Activated CD4-positive, CD25-positive, alpha-beta regulatory T cell treated with anti-CD3 and anti-CD28 coated beads, Interleukin-2, amount 50 U/mL, for 24 hours (primary cell): Measurements from ENCODE around the gene CIB1.
A peak's percentile ranks its signal among the peaks of the same experiment; 100 is the strongest.

ENCODE experiments used
- ATAC-seq, 2 donors: fragments of 150-1000 bp; cut with Tn5 transposase; one replicate each; pipeline ENCODE4 v1.10.0; 2021; ENCODE audit warnings: mild to moderate bottlenecking in 1 of 2, moderate library complexity in 1 of 2

The CIB1 gene

GRCh38 chr15:90213818-90214204 lies 19.9 kb downstream of the CIB1 start:
- ATAC-seq: no peak

DNA sequence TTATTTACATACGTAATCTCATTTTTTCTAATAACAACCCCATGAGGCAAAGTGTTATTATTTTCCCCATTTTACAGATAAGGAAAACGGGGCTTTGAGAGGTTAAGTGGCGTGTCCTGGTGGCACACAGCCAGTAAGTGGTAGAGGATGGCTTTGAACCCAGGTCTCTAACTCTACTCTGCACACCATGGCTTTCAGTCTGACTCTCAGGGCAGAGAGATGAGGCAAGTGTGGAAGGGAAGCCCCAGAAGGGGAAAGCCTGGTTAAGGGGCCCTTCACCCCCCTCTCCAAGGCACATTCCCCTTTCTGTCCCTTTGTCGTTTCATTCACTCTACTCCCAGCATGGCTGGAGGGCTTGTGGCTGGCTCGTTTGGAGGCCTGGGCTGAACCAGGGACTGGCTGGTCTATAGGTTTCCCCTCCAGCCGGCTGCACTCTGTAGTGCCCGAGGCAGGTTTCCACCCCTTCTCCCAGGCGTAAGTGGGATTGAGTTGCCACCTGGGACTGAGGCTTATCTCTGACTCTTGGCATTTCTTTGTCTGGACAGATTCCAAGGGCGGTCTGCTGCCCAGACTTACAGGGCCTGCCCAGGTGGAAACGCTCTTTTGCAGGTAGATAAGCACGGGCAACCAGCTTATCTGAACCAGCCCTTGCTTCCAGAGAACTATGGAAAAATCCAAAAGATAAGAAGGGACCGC lies 20.5 kb downstream of the CIB1 start:
- no peak for ATAC-seq

GRCh38 chr15:90212221-90213098 lies 21.3 kb downstream of the CIB1 start:
- no peak for ATAC-seq

DNA sequence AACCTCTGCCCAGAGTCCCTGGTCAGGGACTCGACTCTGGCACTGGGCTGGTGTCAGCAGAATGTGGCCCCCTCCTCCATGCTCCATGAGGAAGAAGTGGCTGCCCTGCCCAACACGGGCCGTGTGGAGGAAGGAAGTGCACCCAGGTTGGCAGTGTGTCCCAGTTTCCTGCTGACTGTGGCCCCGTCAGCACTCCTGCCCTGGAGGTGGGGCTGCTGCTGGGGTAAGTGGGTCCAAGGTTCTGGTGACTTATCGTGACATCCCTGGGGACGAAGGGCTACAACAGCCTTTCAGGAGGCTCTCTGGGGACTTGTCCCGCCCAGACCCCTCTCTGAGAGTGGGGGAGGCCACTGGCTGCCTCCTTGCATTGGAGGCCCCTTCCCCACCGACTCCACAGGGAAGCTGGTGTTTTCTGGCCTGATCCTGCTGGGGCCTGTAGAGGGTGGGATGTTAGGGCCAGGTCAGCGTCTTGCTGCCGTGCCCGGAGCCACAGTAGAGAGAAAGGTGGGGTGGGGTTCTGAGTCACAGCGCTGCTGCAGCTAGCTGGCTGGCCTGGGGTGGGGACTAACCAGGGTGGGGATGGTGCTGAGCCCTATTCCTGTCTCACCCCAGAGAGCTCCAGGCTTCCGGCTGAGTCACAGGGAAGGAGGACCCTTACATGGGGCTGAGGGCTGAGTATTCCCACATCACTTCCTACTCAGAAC lies 22.1 kb downstream of the CIB1 start:
- no peak for ATAC-seq

DNA sequence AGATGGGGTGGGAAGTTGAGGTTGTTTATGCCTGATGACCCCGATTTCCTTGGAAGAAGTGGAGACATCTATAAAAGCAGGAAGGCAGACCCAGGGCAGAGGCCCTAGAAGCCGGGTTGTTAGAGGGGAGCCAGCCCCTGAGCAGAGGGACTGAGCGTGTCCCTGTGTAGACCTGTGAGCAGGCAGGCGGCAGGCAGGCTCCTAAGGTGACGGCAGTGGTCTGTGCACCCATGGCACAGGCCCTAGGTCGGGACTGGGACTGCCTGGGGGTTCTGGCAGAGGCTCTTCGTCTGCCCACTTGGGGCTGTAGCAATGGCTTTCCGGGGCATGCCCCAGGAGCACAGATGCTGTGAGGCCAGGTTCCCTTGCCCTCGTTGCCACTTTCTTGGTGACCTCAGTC lies 22.7 kb downstream of the CIB1 start:
- no peak for ATAC-seq

GRCh38 chr15:90210593-90210992 lies 23.1 kb downstream of the CIB1 start:
- ATAC-seq: no peak

- ATAC-seq: peak; percentile 42 to 78
These were observed 24.1 kb downstream of the CIB1 start for GRCh38 chr15:90209591-90209990.

- ATAC-seq: no peak
These were observed 25.4 kb downstream of the CIB1 start for GRCh38 chr15:90208356-90208755.

DNA sequence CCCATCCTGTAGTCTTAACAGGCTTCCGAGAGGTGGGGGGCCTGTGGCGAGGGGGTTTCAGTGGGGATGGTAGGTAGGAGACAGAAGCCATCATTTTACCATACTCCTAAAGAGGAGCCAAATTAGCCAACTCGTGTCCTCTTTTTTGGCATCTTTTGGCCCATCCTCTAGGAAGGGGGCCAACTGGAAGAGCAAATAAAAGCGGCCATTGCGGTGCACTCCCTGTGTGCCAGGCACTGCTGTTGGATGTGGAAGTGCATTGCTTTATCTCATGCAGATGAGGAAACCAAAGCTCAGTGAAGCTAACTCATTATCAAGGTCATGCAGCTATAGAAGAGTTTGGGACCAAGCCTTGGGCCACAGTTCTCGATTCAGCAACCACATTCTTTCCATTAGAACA lies 26.5 kb downstream of the CIB1 start:
- no peak for ATAC-seq

GRCh38 chr15:90205886-90206285 lies 27.9 kb downstream of the CIB1 start:
- ATAC-seq: no peak

DNA sequence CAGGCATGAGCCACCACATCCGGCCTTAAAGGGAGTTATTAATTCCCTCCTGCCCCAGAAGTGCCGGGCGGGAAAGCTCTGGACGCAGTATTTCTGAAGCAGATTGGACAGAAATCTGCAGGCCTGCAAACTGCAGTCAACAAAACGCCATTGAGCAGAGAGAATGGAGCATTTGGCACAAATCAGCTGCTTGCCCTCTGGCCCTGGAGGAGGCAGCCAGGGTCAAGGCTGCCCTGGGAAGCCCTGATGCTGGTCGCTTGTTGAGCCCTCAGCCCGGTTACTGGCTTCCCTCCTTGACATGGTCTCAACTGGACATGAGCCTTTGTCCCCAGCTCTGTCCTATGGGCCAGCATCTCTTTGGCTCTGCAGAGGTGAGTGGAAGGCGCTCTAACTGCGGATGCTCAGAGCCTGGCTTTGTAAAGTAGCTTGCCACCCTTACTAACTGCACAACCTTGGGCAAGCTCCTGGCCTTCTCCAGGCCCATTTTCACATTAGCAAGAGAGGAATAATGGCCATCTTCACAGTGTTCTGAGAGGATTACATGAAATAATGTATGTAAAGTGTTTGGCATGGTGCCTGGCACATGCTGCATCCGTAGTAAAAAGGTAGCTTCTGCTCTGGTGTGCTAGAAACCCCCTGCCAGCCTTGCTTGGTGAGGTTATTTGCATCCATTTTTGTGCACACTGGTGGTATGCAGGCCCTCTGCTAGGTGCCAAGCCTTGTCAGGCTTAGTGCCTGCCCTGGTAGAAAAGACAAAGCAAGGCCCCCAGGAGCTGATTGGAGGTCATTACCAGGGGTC lies 28.5 kb downstream of the CIB1 start:
- no peak for ATAC-seq

DNA sequence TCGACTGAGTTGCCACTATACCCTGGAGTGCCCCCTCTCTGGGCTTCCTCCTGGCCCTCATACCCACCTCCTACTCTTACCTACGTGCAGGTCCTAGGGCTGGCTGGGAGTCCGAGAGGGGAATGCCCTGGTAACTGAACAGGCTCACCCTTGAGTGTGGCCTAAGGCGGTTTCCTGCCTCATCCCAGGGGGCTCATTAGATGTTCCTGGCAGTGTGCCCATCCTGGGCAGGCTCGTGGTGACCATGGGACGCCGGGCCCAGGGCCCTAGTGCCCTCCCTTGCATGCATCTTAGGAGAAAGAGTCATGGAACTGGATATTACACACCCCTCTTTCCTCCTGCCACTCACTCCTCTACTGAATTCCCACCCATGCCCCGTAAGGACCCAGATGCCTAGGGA lies 29.8 kb downstream of the CIB1 start:
- no peak for ATAC-seq

- ATAC-seq: no peak
These were observed 30.3 kb downstream of the CIB1 start for GRCh38 chr15:90203473-90203872.

GRCh38 chr15:90202929-90203328 lies 30.8 kb downstream of the CIB1 start:
- no peak for ATAC-seq

GRCh38 chr15:90201944-90202375 lies 31.8 kb downstream of the CIB1 start:
- no peak for ATAC-seq

DNA sequence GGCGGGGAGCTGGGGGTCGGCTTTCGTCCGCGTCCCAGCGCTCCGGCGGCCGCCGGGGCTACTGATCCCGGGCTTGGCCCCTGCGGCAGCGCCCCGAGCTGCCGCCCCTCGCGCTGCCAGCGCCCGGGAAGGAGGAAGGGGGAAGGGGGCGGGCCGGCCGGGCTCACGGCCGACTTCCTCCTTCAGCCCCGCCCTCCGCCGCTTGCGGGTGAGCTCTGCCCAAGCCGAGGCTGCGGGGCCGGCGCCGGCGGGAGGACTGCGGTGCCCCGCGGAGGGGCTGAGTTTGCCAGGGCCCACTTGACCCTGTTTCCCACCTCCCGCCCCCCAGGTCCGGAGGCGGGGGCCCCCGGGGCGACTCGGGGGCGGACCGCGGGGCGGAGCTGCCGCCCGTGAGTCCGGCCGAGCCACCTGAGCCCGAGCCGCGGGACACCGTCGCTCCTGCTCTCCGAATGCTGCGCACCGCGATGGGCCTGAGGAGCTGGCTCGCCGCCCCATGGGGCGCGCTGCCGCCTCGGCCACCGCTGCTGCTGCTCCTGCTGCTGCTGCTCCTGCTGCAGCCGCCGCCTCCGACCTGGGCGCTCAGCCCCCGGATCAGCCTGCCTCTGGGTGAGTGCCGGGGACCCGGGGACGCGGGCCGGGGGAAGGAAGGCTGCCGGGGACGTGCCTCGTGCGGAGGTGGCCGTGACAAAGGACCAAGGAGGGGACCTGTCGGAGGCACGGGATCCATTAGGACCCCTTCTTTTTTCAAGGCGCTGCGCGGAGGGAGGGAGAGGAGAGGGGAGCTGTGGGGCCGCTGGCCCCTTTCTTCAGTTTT lies 32.4 kb downstream of the CIB1 start, which contains the start of gene SEMA4B:
TSS of gene SEMA4B (plus strand) at position 201 of the 814 bp plus-strand sequence. CDS start at position 450, 249 bp downstream.
- ATAC-seq: peak; percentile 88 to 91

GRCh38 chr15:90200534-90201129 lies 33.1 kb downstream of the CIB1 start:
- no peak for ATAC-seq

GRCh38 chr15:90194655-90195054 lies 39.1 kb downstream of the CIB1 start:
- no peak for ATAC-seq

DNA sequence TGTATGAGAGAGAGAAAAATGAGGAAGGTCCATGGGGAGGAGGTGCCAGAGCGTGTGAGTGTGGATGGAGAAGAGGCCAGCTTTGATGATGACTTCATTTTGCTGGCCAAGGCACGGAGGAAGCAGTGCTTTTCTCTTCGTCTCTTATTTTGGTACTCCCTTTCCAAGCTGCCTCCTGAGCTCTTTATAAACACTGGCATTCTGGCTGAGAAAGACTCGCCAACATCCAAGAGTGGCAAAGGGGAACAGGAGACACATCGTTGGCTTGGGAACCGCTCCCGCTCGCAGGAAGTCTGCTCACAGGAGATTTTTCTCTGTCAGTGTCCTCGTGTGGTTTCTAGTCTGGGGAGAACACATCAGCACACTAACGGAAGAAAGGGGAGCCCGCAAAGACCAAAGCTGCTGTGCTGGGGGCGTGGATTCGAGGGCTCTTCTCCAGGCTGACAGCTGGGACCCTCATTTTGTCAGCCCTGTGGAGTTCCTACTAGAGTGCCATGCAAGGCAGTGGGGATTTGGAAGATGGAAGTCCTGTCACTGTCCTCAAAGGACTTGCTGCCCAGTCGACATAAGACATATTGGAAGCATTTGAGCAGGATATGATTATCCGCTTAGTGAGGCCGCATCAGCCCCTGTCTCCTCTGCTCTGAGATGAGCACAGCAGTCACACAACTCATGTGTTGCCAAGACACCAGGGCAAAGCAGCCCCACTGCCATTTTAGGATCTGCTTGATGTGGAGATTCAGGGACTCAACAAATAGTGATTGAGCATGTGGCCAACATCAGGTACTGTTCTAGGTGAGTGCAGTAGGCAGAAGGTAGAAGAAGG lies 40.6 kb downstream of the CIB1 start:
- ATAC-seq: no peak
